HG03520 (cell line): ENCODE results near the gene OTOF.

Experiments
- ATAC-seq: cut with Tn5 transposase; IDR thresholded peaks from one replicate; pipeline ENCODE4 v1.9.1; 2021; ENCODE audit warnings: mild to moderate bottlenecking, moderate library complexity; ENCODE audit not compliant: unreplicated experiment

The OTOF gene

GRCh38 chr2:26503231-26503880, 25.4 kb upstream of the OTOF start:
- peak; percentile 73 for ATAC-seq

GRCh38 chr2:26500406-26500805, 22.5 kb upstream of the OTOF start:
- no peak for ATAC-seq

GRCh38 chr2:26495705-26496297, 17.9 kb upstream of the OTOF start:
- no peak for ATAC-seq

GRCh38 chr2:26494891-26495290, 17.0 kb upstream of the OTOF start:
- no peak for ATAC-seq

- no peak for ATAC-seq
These were observed 16.3 kb upstream of the OTOF start for GRCh38 chr2:26494199-26494598.

- ATAC-seq, result no peak
These were observed 15.6 kb upstream of the OTOF start for GRCh38 chr2:26493566-26493965.

- ATAC-seq, result no peak
These were observed 15.0 kb upstream of the OTOF start for GRCh38 chr2:26492749-26493515.

- ATAC-seq, result no peak
These were observed 13.7 kb upstream of the OTOF start for GRCh38 chr2:26491563-26492167.

GRCh38 chr2:26489213-26489850, 11.4 kb upstream of the OTOF start:
- ATAC-seq, result no peak

GRCh38 chr2:26488463-26489212, 10.7 kb upstream of the OTOF start:
- ATAC-seq, result no peak

GRCh38 chr2:26487192-26487591, 9.3 kb upstream of the OTOF start:
- no peak for ATAC-seq

GRCh38 chr2:26486789-26487188, 8.9 kb upstream of the OTOF start:
- no peak for ATAC-seq

- ATAC-seq, result no peak
These were observed 7.9 kb upstream of the OTOF start for GRCh38 chr2:26485725-26486418.

- ATAC-seq, result no peak
These were observed 7.2 kb upstream of the OTOF start for GRCh38 chr2:26485099-26485498.

GRCh38 chr2:26484579-26484978, 6.7 kb upstream of the OTOF start:
- no peak for ATAC-seq

- no peak for ATAC-seq
These were observed 6.1 kb upstream of the OTOF start for GRCh38 chr2:26483957-26484565.

GRCh38 chr2:26483516-26483915, 5.6 kb upstream of the OTOF start:
- ATAC-seq, result no peak

- no peak for ATAC-seq
These were observed 5.1 kb upstream of the OTOF start for GRCh38 chr2:26483027-26483326.

- ATAC-seq, result no peak
These were observed 4.5 kb upstream of the OTOF start for GRCh38 chr2:26482211-26483026.
